NCI-H748 treated with DMSO at 0.1 percent for 48 hours (cell line): ENCODE results near the gene KCNK3.

ENCODE experiments used
- DNase-seq: peaks from one replicate; lab custom pipeline; 2025; lab: John Stamatoyannopoulos, UW

The KCNK3 gene

DNA sequence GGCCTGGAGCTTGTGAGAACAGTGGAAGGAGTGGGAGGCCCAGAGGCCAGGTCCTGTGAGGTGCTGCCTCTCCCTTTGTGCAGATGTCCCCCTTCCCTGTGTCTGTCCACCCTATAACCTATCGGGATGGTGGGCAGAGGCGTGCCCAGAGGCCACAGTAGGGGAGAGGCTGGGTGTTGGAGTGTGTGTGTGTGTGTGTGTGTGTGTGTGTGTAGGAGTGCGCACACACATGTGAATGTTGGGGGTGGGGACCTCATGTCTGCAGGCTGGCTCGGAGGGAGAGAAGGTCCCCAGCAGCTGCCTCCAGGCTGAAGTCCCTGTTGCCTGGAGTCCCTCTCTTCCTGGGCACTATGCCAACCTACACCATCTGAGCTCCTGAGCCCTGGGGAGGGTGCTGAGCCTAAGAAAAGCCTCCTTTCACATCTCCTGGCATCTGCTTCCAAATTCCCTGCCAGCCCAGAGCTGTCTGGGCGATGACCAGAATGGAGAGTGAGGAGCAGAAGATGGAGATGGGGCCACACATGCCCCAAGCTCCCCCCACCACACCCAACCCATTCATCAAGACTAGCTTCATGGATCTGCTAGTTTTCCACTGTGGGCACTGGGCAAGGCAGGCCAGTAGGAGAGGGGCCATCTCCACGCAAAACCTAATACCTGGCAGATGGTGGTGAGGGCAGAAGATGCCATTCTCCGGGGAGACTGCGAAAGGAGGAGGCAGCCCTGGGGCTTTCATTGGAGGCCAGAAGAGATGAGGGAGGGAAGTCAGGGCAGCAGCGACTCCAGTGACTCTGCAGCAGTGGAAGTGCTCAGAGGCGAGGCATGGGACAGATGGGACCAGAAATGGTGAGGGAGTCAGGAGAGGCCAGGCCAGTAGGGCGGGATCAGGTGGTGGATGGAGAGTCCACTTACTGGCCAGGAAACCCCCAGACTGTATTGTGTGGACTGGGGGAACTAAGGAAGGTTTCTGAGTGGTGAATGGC, 20.3 kb downstream of the KCNK3 start:
- no peak for DNase-seq

DNA sequence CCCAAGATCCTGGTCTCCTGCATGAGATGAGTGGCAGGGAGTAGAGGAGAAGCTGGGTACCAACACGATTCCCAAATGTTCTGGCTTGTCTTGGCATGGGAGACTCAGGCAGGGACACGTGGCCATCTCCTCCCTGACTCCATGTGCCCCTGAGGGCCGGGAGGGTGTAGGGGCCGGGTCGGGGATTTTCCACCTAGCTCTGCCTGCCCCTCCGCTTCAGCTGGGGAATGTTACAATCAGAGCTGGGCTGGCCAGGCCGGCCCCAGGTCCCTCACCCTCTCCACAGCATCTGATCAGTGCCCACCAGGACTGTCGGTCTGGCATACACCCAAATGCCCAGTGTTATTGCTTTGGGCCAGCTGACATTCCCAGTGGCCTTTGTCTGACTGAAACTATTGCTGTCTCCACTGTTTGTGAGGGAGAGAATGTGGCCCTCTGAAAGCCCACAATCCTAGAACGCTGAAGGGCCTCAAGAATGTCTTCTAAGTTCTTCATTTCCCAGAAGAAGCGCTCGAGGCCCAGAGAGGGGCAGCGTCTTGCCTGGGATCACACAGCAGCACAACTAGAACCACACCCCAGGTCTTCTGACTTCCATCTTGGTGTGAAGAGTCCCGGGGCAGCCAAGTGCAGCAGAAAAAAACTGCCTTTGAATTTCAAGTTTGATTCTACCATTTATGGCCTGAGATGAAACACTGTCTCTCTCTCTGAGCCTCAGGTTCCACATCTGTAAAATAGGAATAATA, 23.2 kb downstream of the KCNK3 start:
- DNase-seq: no peak

DNA sequence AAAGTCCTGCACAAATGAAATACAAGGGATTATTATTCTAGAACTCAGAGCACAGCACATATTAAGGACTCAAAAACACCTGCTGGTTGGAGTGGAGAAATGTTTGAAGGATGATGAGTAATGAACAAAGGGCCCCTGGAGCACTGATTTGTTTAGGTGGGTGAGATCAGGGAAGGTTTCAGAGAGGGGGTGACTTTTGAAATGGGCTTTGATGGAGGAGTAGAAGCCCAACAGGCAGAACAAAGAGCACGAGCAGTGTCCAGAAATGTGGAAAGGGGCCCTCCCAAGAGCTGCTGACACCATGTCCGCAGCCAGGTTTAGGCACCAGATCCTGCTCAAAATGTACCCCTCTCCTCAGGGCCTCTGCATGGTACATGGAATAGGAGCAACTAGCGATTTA, 23.8 kb downstream of the KCNK3 start:
- DNase-seq: no peak

GRCh38 chr2:26716769-26717168, 24.2 kb downstream of the KCNK3 start:
- no peak for DNase-seq

DNA sequence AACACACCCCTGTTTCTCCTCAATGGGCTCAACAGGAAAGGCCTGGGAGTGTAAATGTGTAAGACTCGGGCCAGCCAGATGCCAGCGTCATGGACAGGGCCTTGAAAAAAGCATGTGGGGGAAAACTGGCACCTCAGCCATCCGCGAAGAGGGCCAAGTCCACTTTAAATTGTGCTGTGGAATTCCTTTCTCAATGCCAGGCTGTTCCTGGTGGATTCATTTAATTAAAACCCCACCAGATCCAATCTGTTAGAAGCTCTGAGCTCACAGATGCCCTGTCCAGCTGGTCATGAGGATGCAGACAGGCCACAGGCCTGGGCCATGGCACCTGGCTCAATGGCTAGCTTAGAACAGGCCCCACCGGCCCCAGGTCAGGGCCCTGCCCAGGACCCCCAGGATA, 24.8 kb downstream of the KCNK3 start:
- DNase-seq: no peak

GRCh38 chr2:26718949-26719686, 26.6 kb downstream of the KCNK3 start:
- no peak for DNase-seq

GRCh38 chr2:26720322-26721114, 28.0 kb downstream of the KCNK3 start:
- DNase-seq: no peak

DNA sequence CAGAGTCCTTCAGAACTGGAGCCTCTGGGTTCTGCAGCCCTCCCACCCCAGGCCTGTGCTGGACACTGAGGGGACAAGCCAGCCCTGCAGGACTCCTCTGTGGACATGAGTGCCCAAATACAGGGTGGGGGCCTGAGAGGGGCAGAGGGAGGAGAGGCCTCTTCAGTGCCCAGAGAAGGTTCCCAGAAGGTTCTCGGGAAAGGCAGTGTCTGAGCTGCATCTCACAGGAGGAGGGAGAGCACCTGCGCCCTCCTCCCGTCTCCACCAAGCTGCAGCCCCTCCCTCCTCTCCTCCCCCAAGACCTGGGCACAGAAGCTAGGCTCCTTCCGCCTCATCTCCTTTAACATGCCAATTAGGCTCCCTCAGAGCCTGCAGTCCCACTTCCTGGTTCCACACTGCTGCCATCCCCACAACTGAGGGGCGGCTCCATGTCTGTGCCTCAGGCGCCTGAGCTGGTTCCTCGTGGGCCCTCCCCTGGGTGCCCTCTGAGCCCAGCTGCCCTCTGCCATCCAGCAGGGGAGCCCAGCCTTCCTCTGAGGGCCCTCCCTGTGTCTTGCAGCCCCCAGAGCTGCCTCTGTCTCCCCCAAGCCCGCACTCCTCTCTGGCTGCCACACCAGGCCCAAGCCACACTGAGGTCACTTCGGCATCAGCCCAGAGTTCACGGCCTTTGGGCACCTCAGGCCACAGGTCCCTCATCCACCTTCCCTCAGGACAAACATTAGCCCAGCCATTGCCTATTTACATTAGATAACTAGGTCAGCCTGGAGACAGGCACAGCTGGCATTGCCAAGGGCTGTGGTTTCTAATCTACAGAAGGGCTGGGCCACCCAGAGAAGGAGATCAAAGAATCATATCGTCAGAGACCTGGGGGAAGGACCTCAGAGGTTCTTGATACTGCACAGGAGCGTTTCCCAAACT, 28.9 kb downstream of the KCNK3 start:
- DNase-seq: no peak

DNA sequence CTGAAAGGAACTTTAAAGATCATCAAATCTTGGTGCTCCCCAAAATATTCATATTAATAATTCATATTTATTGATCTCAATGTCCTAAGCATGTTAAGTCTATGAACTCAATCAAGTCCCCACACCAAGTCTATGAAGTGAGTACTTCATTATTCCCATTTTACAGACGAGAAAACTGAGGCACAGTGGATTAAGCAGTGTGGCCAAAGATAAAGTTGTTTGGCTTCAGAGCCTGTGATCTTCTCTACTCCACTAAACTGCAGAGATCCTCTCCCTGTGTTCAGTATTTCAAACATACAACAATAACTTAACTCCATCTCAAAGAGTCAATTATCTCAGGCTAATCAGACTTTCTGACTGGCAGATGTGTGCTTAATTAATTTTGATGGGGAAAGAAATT, 29.8 kb downstream of the KCNK3 start:
- DNase-seq: no peak

GRCh38 chr2:26722911-26723310, 30.4 kb downstream of the KCNK3 start:
- DNase-seq: no peak

GRCh38 chr2:26723475-26723874, 31.0 kb downstream of the KCNK3 start:
- DNase-seq: no peak

DNA sequence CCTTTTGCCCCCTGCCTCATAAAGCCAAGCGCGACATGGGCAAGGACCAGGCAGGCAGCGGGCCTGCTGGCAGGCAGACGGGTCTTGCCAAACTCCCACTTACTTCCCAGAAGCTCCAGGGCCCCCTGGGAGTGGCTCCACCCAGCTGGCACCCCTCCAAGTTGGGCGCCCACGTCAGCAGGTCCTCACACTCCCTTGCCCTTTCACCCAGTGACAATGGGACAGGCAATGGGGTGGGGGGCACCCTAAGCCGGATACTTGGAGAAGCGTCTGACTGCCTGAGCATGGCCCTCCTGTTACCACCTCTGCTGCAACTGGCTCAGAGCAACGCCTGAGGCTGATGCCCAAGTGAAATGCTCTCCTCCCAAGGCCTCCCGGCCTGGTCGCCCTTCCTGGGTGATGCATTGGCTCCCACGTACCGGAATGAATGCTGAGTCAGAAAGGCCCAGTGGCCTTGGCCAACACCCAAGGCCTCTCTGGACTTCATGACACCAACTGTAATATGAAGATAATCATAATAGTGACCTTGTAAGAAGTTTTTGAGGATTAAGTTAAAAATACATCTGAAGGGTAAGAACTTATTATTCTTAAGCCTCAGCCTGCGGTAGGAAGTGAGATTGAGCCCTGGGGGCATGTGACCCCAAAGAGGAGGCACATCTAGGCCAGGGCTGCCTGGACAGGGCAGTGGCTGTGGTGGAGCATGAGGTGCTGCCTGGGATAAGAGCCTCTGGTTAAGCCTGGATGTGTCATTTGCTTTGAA, 31.6 kb downstream of the KCNK3 start:
- DNase-seq: no peak

- no peak for DNase-seq
These were observed 32.4 kb downstream of the KCNK3 start for GRCh38 chr2:26724784-26725520.

GRCh38 chr2:26725521-26725820, 32.9 kb downstream of the KCNK3 start:
- no peak for DNase-seq

DNA sequence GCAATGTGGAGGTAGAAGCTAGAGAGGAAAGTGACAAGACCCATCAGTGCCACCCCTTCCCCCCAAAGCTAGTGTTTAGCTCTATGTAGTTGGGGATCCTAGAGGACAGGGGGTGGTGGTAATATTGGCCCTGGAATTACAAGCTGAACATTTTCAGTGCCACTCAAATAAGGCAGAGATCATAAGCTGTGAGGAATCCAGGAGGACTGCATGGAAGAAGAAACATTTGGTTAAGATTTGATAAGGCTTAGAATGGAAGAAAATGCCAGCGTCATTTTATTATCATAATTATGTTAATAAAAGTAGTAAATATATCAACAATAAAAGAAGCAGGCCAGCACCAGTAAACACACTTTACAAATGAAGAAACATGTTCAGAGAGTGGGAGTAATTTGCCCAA, 33.7 kb downstream of the KCNK3 start:
- DNase-seq: no peak

DNA sequence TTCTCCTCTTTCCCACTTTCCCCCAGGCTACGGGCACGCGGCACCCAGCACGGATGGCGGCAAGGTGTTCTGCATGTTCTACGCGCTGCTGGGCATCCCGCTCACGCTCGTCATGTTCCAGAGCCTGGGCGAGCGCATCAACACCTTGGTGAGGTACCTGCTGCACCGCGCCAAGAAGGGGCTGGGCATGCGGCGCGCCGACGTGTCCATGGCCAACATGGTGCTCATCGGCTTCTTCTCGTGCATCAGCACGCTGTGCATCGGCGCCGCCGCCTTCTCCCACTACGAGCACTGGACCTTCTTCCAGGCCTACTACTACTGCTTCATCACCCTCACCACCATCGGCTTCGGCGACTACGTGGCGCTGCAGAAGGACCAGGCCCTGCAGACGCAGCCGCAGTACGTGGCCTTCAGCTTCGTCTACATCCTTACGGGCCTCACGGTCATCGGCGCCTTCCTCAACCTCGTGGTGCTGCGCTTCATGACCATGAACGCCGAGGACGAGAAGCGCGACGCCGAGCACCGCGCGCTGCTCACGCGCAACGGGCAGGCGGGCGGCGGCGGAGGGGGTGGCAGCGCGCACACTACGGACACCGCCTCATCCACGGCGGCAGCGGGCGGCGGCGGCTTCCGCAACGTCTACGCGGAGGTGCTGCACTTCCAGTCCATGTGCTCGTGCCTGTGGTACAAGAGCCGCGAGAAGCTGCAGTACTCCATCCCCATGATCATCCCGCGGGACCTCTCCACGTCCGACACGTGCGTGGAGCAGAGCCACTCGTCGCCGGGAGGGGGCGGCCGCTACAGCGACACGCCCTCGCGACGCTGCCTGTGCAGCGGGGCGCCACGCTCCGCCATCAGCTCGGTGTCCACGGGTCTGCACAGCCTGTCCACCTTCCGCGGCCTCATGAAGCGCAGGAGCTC, 35.4 kb downstream of the KCNK3 start:
- DNase-seq: no peak

- no peak for DNase-seq
These were observed 36.8 kb downstream of the KCNK3 start for GRCh38 chr2:26729311-26729710.
